A549 treated with CORT108297 at 1 μM for 4 hours (cell line): ENCODE results near the gene COG6. TPM values are rescaled to one million over a fixed set of nuclear protein-coding genes. Genes with fewer than 3 reads are reported as not detected.

Experiments used
- total RNA-seq: library from RNA; stranded (reverse); fragments of 200-300 nt; extraction: Qiagen RNA extraction; gene quantifications from 5 replicates; pipeline ENCODE4 v1.2.3, GENCODE V29; 2022

The COG6 gene
- 3.5 to 8.5 TPM (median 5.4 TPM) in 5 replicates for total RNA-seq

DNA sequence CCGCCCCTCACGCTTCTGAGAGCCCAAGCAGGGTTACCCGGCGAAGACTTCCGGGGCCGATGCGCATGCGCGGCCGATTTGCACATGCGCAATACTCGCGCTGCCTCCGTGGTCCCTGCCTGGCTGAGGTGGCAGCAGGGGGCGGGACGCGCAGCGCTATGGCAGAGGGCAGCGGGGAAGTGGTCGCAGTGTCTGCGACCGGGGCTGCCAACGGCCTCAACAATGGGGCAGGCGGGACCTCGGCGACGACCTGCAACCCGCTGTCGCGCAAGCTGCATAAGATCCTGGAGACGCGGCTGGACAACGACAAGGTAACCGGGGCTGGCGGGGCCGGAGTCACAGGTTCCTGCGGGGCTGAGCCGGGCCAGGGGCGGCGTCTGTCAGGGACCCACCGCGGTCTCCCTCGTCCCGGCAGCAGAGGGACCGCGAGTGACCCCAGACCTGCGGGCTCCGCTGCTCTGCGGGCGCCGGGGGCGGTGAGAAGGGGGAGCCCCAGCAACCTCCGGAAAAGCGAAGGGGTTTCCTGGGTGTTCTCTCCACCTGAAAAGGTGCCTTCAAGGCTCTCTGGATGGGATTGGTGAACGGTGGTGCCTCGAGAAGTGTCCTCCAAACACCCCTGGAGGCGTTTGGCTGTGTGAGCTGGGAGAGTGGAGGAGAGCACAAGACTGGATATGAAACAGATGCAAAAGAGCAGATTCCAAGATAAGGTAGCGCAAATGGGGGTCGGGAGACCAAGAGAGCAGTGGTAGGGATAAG is at the start of gene COG6:
Gene COG6 (plus strand): TSS at position 94 of the 756 bp plus-strand sequence. CDS start 65 bp downstream, at position 159.

Other genes starting within 250 kb of the COG6 start
- gene LHFPL6, start 52.5 kb upstream of the COG6 start, total RNA-seq, result 6.7 to 8.9 TPM (median 7.4 TPM) in 5 replicates